ENCODE measurements around the gene AIDA. TPM values are rescaled to one million over a fixed set of nuclear protein-coding genes. Genes with fewer than 3 reads are reported as not detected.
A peak's percentile ranks its signal among the peaks of the same experiment; 100 is the strongest.

Gene AIDA
- total RNA-seq: 67.9 to 75.1 TPM (median 74.5 TPM) in 3 replicates
- long read RNA-seq, transcript AIDA-201 (10 exons, 3,008 nt): major isoform, 16 of 21 reads
- long read RNA-seq, partial matches to known transcripts: 1 of 21 reads
- long read RNA-seq, other reads (novel, unspliced or antisense): 4 of 21 reads

- H3K36me3 Mint-ChIP-seq (ENCODE audit: low read depth): peaks cover 3% of the 10 kb centered on the region
- DNase-seq (ENCODE audit: low spot score): peak; percentile 96
- H3K27me3 Mint-ChIP-seq (ENCODE audit: low read depth): no peaks in the 10 kb centered on the region
- no peak for TF ChIP-seq CTCF (IDR thresholded peaks at IDR 0.05)
- peak within 1 kb of the TSS; percentile 100 for H3K27ac Mint-ChIP-seq (ENCODE audit: unreplicated experiment)
- no peaks in the 10 kb centered on the region for H3K9me3 Mint-ChIP-seq (ENCODE audit: low read depth)
- H3K4me1 Mint-ChIP-seq (ENCODE audit: low read depth): peaks cover 42% of the 10 kb centered on the region
- peak within 1 kb of the TSS; percentile 92 for H3K4me3 Mint-ChIP-seq (ENCODE audit: unreplicated experiment)
These were observed at the start of gene AIDA, which contains the start of gene BROX for GRCh38 chr1:222712253-222713090. Gene AIDA (minus strand): TSS chr1:222712491. CDS start chr1:222712317, 174 bp downstream. Gene BROX (plus strand): TSS chr1:222712564. CDS start chr1:222715700, 3,136 bp downstream.

GRCh38 chr1:222761083-222761482 is 48.8 kb upstream of the AIDA start:
- Mint-ChIP-seq H3K4me1 (ENCODE audit: low read depth) (no peaks in the 10 kb centered on the region), H3K9me3 (ENCODE audit: low read depth) (peaks cover 9% of the 10 kb centered on the region)
- no peak for TF ChIP-seq CTCF (IDR thresholded peaks at IDR 0.05)

GRCh38 chr1:222759451-222760035 is 47.3 kb upstream of the AIDA start:
- Mint-ChIP-seq H3K27ac (ENCODE audit: unreplicated experiment) (no peak overlapping the region), H3K9me3 (ENCODE audit: low read depth) (peaks cover 9% of the 10 kb centered on the region), H3K27me3 (ENCODE audit: low read depth) (peaks cover 1% of the 10 kb centered on the region), H3K36me3 (ENCODE audit: low read depth) (no peaks in the 10 kb centered on the region), H3K4me1 (ENCODE audit: low read depth) (peaks cover 4% of the 10 kb centered on the region), H3K4me3 (ENCODE audit: unreplicated experiment) (no peak overlapping the region)
- no peak for TF ChIP-seq CTCF (IDR thresholded peaks at IDR 0.05)
- no peak for DNase-seq (ENCODE audit: low spot score)

More at GRCh38 chr1:222761083-222761482, 48.8 kb upstream of the AIDA start:
- DNase-seq (ENCODE audit: low spot score): no peak
- Mint-ChIP-seq H3K4me3 (ENCODE audit: unreplicated experiment) (no peak overlapping the region), H3K27ac (ENCODE audit: unreplicated experiment) (no peak overlapping the region), H3K36me3 (ENCODE audit: low read depth) (no peaks in the 10 kb centered on the region), H3K27me3 (ENCODE audit: low read depth) (peaks cover 1% of the 10 kb centered on the region)

GRCh38 chr1:222757646-222758268 is 45.5 kb upstream of the AIDA start:
- peaks cover 7% of the 10 kb centered on the region for H3K4me1 Mint-ChIP-seq (ENCODE audit: low read depth)
- DNase-seq (ENCODE audit: low spot score): no peak
- H3K36me3 Mint-ChIP-seq (ENCODE audit: low read depth): no peaks in the 10 kb centered on the region
- no peaks in the 10 kb centered on the region for H3K27me3 Mint-ChIP-seq (ENCODE audit: low read depth)
- H3K9me3 Mint-ChIP-seq (ENCODE audit: low read depth): peaks cover 4% of the 10 kb centered on the region
- TF ChIP-seq CTCF (IDR thresholded peaks at IDR 0.05): no peak
- no peak overlapping the region for H3K27ac Mint-ChIP-seq (ENCODE audit: unreplicated experiment)
- H3K4me3 Mint-ChIP-seq (ENCODE audit: unreplicated experiment): no peak overlapping the region

Data from chondrocyte (in vitro differentiated cells).